ENCODE results near the gene CSN3. TPM values are rescaled to one million over a fixed set of nuclear protein-coding genes. Genes with fewer than 3 reads are reported as not detected.
"Not testable (repeated sequence)": the region's sequence is repeated elsewhere in the genome, so short reads cannot be mapped to it uniquely, and the experiment has no call there.

Gene CSN3, protein sequence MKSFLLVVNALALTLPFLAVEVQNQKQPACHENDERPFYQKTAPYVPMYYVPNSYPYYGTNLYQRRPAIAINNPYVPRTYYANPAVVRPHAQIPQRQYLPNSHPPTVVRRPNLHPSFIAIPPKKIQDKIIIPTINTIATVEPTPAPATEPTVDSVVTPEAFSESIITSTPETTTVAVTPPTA
- not detected for polyA plus RNA-seq (2013, experiment 1 of 4)
- not detected for polyA plus RNA-seq (2013, experiment 2 of 4)
- not detected for polyA plus RNA-seq (2013, experiment 3 of 4)
- polyA plus RNA-seq (2013, experiment 4 of 4) = not detected

DNA sequence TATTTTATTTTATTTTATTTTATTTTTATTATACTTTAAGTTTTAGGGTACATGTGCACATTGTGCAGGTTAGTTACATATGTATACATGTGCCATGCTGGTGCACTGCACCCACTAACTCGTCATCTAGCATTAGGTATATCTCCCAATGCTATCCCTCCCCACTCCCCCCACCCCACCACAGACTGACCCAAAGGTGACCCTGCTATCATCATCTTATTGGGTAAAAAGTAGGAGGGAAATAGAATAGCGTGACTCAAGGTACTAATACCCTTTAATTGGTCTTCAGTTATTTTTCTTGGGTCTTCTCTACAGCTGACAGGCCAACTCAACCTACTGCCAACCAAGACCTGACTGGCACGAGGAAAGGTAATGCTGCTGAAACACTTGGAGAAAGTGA lies at the start of gene CSN3:
TSS of gene CSN3 (plus strand) at position 301 of the 400 bp plus-strand sequence. CDS start 2,223 bp downstream, outside the sequence.
- WGBS, 2 experiments = 92% methylated on average over 2 of the region's 3 CpGs; no CpG with 5 or more reads in 1 of the 2 experiments
- not testable (repeated sequence) for H3K4me1 ChIP-seq (ENCODE audit: control insufficient read depth, insufficient read depth, low read length); H3K27me3 ChIP-seq (ENCODE audit: control insufficient read depth, insufficient read depth, low read length, poor library complexity, severe bottlenecking); H3K9me3 ChIP-seq (ENCODE audit: control insufficient read depth, low read length); H3K27ac ChIP-seq (ENCODE audit: insufficient read depth, low read depth, low read length, poor library complexity, severe bottlenecking); H3K4me3 ChIP-seq (ENCODE audit: insufficient read depth, low read depth, low read length); H3K36me3 ChIP-seq (ENCODE audit: control insufficient read depth, insufficient read depth, low read length)

DNA sequence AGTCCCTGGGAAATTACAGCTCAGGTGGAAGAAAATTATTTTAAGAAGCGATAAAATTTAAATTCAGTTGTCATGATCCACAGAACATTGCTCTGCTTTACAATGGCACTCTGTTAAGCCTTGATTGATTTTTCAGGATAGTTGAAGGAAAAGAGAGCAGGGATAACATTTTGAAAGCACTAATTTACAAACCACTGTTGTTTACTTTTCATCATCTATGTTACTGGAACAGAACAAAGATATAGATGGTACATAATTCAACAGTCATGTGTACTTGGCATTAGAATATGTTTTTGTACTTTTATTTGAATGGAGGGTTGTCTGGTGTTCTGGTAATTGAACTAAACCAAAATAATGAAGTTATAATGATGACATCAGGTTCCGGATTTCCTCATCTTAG lies 49.5 kb upstream of the CSN3 start:
- H3K27ac ChIP-seq (ENCODE audit: insufficient read depth, low read depth, low read length, poor library complexity, severe bottlenecking) = no peak overlapping the region
- no peak overlapping the region for H3K4me3 ChIP-seq (ENCODE audit: insufficient read depth, low read depth, low read length)
- no peaks in the 10 kb centered on the region for H3K27me3 ChIP-seq (ENCODE audit: control insufficient read depth, insufficient read depth, low read length, poor library complexity, severe bottlenecking)
- no peaks in the 10 kb centered on the region for H3K9me3 ChIP-seq (ENCODE audit: control insufficient read depth, low read length)
- no peaks in the 10 kb centered on the region for H3K4me1 ChIP-seq (ENCODE audit: control insufficient read depth, insufficient read depth, low read length)
- H3K36me3 ChIP-seq (ENCODE audit: control insufficient read depth, insufficient read depth, low read length) = no peaks in the 10 kb centered on the region
- WGBS, 2 experiments = 96 to 100% methylated on average over 1 to 2 of the region's 2 CpGs

DNA sequence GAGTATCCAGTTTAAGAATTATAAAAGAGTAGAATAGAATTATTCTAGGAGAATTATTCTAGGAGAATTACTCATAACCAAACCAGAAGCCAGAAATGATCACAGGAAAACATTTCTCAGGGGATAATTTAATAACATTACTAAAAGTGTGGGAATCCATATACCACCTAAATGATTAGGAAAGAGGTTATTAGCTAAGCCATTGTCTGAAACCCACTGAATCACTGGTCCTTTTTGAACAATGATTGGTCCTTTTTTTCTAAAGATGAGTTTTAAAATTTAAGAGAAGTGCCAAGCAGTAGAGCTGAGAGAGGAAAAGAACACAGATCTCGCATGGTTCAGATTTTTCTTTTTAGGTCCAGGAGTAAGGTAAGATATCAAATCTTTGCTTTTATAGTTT lies 47.0 kb upstream of the CSN3 start, which contains the start of gene ODAM:
TSS of gene ODAM (plus strand) at position 301 of the 400 bp plus-strand sequence. CDS start 819 bp downstream, outside the sequence.
- H3K4me1 ChIP-seq (ENCODE audit: control insufficient read depth, insufficient read depth, low read length) = no peaks in the 10 kb centered on the region
- H3K4me3 ChIP-seq (ENCODE audit: insufficient read depth, low read depth, low read length) = no peak within 1 kb of the TSS
- H3K36me3 ChIP-seq (ENCODE audit: control insufficient read depth, insufficient read depth, low read length) = no peaks in the 10 kb centered on the region
- H3K27me3 ChIP-seq (ENCODE audit: control insufficient read depth, insufficient read depth, low read length, poor library complexity, severe bottlenecking) = no peaks in the 10 kb centered on the region
- H3K9me3 ChIP-seq (ENCODE audit: control insufficient read depth, low read length) = no peaks in the 10 kb centered on the region
- WGBS, 2 experiments = 90% methylated on average over 1 of the region's 1 CpG
- no peak within 1 kb of the TSS for H3K27ac ChIP-seq (ENCODE audit: insufficient read depth, low read depth, low read length, poor library complexity, severe bottlenecking)

DNA sequence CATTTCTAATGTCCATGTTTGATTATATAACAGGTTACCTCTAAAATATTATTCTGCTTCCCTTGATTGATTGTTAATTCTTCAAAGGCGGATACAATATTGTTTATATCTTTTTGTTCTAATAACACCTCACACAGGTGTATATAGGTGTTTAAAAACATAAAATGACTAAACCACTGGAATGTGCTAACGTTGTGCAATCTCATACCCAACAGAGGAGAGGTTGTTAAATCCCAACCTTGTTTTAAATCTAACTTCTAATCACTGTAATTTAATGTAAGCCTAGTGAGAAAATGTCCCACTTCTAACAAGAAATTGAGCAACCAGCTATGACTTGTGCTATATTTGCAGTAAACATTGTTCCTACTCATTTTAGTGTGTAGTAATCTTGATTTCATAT lies 45.5 kb upstream of the CSN3 start:
- WGBS, 2 experiments = 100% methylated on average over 1 of the region's 2 CpGs; no CpG with 5 or more reads in 1 of the 2 experiments
- Histone ChIP-seq H3K4me3 (ENCODE audit: insufficient read depth, low read depth, low read length) (no peak overlapping the region), H3K9me3 (ENCODE audit: control insufficient read depth, low read length) (no peaks in the 10 kb centered on the region), H3K4me1 (ENCODE audit: control insufficient read depth, insufficient read depth, low read length) (no peaks in the 10 kb centered on the region), H3K27ac (ENCODE audit: insufficient read depth, low read depth, low read length, poor library complexity, severe bottlenecking) (no peak overlapping the region), H3K36me3 (ENCODE audit: control insufficient read depth, insufficient read depth, low read length) (no peaks in the 10 kb centered on the region), H3K27me3 (ENCODE audit: control insufficient read depth, insufficient read depth, low read length, poor library complexity, severe bottlenecking) (no peaks in the 10 kb centered on the region)

DNA sequence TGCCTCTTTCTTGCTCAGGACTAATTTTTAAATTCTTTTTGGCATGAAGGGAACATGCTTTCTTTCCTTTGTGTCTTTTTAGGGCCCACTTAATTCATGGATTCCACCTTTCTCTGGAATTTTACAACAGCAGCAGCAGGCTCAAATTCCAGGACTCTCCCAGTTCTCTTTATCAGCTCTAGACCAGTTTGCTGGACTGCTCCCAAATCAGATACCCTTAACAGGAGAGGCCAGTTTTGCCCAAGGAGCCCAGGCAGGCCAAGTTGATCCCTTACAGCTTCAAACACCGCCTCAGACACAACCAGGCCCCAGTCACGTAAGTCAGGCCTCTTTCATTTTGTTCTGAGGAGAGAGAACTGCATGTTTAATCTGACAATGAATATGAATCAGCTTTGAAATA lies 44.6 kb upstream of the CSN3 start:
- H3K27ac ChIP-seq (ENCODE audit: insufficient read depth, low read depth, low read length, poor library complexity, severe bottlenecking) = no peak overlapping the region
- no peaks in the 10 kb centered on the region for H3K9me3 ChIP-seq (ENCODE audit: control insufficient read depth, low read length)
- no peaks in the 10 kb centered on the region for H3K36me3 ChIP-seq (ENCODE audit: control insufficient read depth, insufficient read depth, low read length)
- no peaks in the 10 kb centered on the region for H3K27me3 ChIP-seq (ENCODE audit: control insufficient read depth, insufficient read depth, low read length, poor library complexity, severe bottlenecking)
- H3K4me3 ChIP-seq (ENCODE audit: insufficient read depth, low read depth, low read length) = no peak overlapping the region
- H3K4me1 ChIP-seq (ENCODE audit: control insufficient read depth, insufficient read depth, low read length) = no peaks in the 10 kb centered on the region
- WGBS, 2 experiments = 81 to 87% methylated on average over 2 of the region's 2 CpGs

DNA sequence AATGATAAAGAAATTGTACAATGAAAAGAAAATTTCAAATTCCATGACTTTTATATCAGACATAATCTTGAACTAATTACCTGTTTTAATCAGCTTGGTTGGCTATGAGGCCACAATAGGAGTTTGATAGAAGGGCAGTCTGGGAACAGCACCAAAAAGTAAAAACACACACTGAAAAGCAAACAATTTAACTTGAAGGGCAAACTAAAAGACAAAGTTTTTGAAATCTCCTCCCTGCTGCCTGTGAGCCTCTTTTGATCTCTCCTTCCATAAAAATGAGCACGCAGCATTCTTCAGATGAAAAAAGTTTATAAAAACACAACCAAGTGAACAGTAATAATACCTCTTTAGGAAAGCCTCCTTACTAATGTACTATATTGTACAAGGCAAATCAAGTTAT lies 38.8 kb upstream of the CSN3 start:
- H3K27me3 ChIP-seq (ENCODE audit: control insufficient read depth, insufficient read depth, low read length, poor library complexity, severe bottlenecking) = no peaks in the 10 kb centered on the region
- no peak overlapping the region for H3K27ac ChIP-seq (ENCODE audit: insufficient read depth, low read depth, low read length, poor library complexity, severe bottlenecking)
- H3K4me1 ChIP-seq (ENCODE audit: control insufficient read depth, insufficient read depth, low read length) = no peaks in the 10 kb centered on the region
- H3K9me3 ChIP-seq (ENCODE audit: control insufficient read depth, low read length) = no peaks in the 10 kb centered on the region
- no peak overlapping the region for H3K4me3 ChIP-seq (ENCODE audit: insufficient read depth, low read depth, low read length)
- H3K36me3 ChIP-seq (ENCODE audit: control insufficient read depth, insufficient read depth, low read length) = no peaks in the 10 kb centered on the region
- WGBS, 2 experiments = 88 to 95% methylated on average over 1 of the region's 1 CpG

DNA sequence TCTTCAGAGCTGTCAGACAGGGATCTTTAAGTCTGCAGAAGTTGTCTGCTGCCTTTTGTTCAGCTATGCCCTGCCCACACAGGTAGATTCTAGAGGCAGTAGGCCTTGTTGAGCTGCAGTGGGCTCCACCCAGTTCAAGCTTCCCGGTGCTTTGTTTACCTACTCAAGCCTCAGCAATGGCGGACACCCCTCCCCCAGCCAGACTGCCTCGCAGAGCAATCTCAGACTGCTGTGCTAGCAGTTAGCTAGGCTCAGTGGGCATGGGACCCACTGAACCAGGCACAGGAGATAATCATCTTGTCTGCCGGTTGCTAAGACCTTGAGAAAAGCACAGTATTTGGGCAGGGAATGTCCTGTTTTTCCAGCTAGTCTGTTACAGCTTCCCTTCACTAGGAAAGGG lies 29.6 kb upstream of the CSN3 start:
- 88 to 90% methylated on average over 4 of the region's 4 CpGs for WGBS, 2 experiments
- H3K4me1 ChIP-seq (ENCODE audit: control insufficient read depth, insufficient read depth, low read length); H3K4me3 ChIP-seq (ENCODE audit: insufficient read depth, low read depth, low read length); H3K9me3 ChIP-seq (ENCODE audit: control insufficient read depth, low read length); H3K27ac ChIP-seq (ENCODE audit: insufficient read depth, low read depth, low read length, poor library complexity, severe bottlenecking); H3K27me3 ChIP-seq (ENCODE audit: control insufficient read depth, insufficient read depth, low read length, poor library complexity, severe bottlenecking); H3K36me3 ChIP-seq (ENCODE audit: control insufficient read depth, insufficient read depth, low read length): not testable (repeated sequence)

DNA sequence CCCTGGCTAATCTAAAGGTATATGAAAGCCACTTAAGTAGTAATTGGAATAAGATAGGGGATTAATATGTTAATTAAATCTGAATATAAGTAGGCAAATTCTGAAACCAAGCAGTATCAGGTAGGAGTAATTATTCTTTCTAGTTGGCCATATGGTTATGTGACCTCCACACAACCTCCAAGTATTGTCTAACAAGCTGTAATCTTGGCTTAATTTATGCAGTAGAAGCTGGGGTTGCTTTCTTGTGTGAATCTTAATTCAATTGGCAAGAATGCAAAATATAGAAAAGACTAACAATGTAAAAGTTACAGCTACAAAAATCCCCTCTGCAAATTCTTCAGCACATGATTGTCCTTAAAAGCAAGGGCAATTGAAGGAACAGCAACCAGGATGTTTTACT lies 26.3 kb upstream of the CSN3 start:
- H3K4me3 ChIP-seq (ENCODE audit: insufficient read depth, low read depth, low read length); H3K4me1 ChIP-seq (ENCODE audit: control insufficient read depth, insufficient read depth, low read length); H3K9me3 ChIP-seq (ENCODE audit: control insufficient read depth, low read length); H3K27ac ChIP-seq (ENCODE audit: insufficient read depth, low read depth, low read length, poor library complexity, severe bottlenecking); H3K27me3 ChIP-seq (ENCODE audit: control insufficient read depth, insufficient read depth, low read length, poor library complexity, severe bottlenecking); H3K36me3 ChIP-seq (ENCODE audit: control insufficient read depth, insufficient read depth, low read length): not testable (repeated sequence)

DNA sequence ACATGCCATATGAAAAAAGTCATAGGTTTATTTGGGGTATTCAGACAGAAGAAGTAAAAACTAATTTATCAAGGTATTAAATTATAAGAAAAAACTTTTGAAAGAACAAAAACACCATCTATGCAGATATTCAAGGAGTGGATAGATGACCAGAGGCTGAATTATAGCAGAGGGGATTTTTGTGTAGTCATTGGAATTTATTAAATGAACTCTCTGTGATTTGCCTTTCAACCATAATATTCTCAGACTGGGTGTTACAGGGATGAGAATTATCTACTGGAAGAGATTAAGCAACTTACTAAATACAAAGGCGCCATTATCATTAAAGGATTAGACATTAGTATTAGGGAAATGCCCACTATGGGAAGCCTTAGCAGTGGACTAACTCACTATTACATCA lies 25.8 kb upstream of the CSN3 start:
- H3K9me3 ChIP-seq (ENCODE audit: control insufficient read depth, low read length); H3K27ac ChIP-seq (ENCODE audit: insufficient read depth, low read depth, low read length, poor library complexity, severe bottlenecking); H3K4me1 ChIP-seq (ENCODE audit: control insufficient read depth, insufficient read depth, low read length); H3K27me3 ChIP-seq (ENCODE audit: control insufficient read depth, insufficient read depth, low read length, poor library complexity, severe bottlenecking); H3K36me3 ChIP-seq (ENCODE audit: control insufficient read depth, insufficient read depth, low read length); H3K4me3 ChIP-seq (ENCODE audit: insufficient read depth, low read depth, low read length): not testable (repeated sequence)
- WGBS, 2 experiments = no CpG with 5 or more reads among the region's 1 CpG

DNA sequence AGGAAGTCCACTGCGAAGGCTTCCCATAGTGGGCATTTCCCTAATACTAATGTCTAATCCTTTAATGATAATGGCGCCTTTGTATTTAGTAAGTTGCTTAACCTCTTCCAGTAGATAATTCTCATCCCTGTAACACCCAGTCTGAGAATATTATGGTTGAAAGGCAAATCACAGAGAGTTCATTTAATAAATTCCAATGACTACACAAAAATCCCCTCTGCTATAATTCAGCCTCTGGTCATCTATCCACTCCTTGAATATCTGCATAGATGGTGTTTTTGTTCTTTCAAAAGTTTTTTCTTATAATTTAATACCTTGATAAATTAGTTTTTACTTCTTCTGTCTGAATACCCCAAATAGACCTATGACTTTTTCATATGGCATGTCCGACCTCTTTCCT lies 21.0 kb upstream of the CSN3 start:
- 100% methylated on average over 1 of the region's 3 CpGs; no CpG with 5 or more reads in 1 of the 2 experiments for WGBS, 2 experiments
- H3K27me3 ChIP-seq (ENCODE audit: control insufficient read depth, insufficient read depth, low read length, poor library complexity, severe bottlenecking) = not testable (repeated sequence)

DNA sequence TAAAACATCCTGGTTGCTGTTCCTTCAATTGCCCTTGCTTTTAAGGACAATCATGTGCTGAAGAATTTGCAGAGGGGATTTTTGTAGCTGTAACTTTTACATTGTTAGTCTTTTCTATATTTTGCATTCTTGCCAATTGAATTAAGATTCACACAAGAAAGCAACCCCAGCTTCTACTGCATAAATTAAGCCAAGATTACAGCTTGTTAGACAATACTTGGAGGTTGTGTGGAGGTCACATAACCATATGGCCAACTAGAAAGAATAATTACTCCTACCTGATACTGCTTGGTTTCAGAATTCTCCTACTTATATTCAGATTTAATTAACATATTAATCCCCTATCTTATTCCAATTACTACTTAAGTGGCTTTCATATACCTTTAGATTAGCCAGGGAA lies 20.6 kb upstream of the CSN3 start:
- not testable (repeated sequence) for H3K4me1 ChIP-seq (ENCODE audit: control insufficient read depth, insufficient read depth, low read length); H3K4me3 ChIP-seq (ENCODE audit: insufficient read depth, low read depth, low read length); H3K36me3 ChIP-seq (ENCODE audit: control insufficient read depth, insufficient read depth, low read length); H3K9me3 ChIP-seq (ENCODE audit: control insufficient read depth, low read length); H3K27me3 ChIP-seq (ENCODE audit: control insufficient read depth, insufficient read depth, low read length, poor library complexity, severe bottlenecking); H3K27ac ChIP-seq (ENCODE audit: insufficient read depth, low read depth, low read length, poor library complexity, severe bottlenecking)

More for the DNA sequence above, 21.0 kb upstream of the CSN3 start:
- not testable (repeated sequence) for H3K36me3 ChIP-seq (ENCODE audit: control insufficient read depth, insufficient read depth, low read length); H3K9me3 ChIP-seq (ENCODE audit: control insufficient read depth, low read length); H3K27ac ChIP-seq (ENCODE audit: insufficient read depth, low read depth, low read length, poor library complexity, severe bottlenecking); H3K4me1 ChIP-seq (ENCODE audit: control insufficient read depth, insufficient read depth, low read length); H3K4me3 ChIP-seq (ENCODE audit: insufficient read depth, low read depth, low read length)
